Right atrium auricular region (tissue), 2 donors: ENCODE results near the gene AFF1. TPM values are rescaled to one million over a fixed set of nuclear protein-coding genes. Genes with fewer than 3 reads are reported as not detected.
A peak's percentile ranks its signal among the peaks of the same experiment; 100 is the strongest.

Experiments used
- DNase-seq: peaks from one replicate; pipeline ENCODE4 v3.0.0-alpha.2; 2019; ENCODE audit warnings: low spot score
- H3K27ac ChIP-seq, 2 donors: fragments of 200-600 bp; sonication (generic); 1 replicate in 1 of 2; 2 replicates in 1 of 2; pipeline ENCODE4 v1.5.1; 2016 to 2019
- H3K27me3 ChIP-seq, 2 donors: fragments of 200-600 bp; sonication (generic); one replicate each; pipeline versions ENCODE4 v1.5.1 to v1.6.0; 2017 to 2019
- H3K36me3 ChIP-seq: fragments of 200-600 bp; sonication (generic); one replicate; pipeline ENCODE4 v1.5.1; 2016
- H3K4me1 ChIP-seq, 2 donors: fragments of 200-600 bp; sonication (generic); one replicate each; pipeline versions ENCODE4 v1.5.1 to v1.6.0; 2017 to 2019
- H3K4me3 ChIP-seq, 2 donors: fragments of 200-600 bp; sonication (generic); 1 replicate in 1 of 2; 2 replicates in 1 of 2; pipeline ENCODE4 v1.5.1; 2017 to 2019; ENCODE audit warnings: mild to moderate bottlenecking in 1 of 2, moderate library complexity in 1 of 2
- H3K9me3 ChIP-seq, 2 donors: fragments of 200-600 bp; sonication (generic); one replicate each; pipeline ENCODE4 v1.5.1; 2019
- CTCF ChIP-seq, 2 donors: fragments of 200-600 bp; sonication (generic); IDR thresholded peaks; one replicate each; pipeline ENCODE4 v1.5.1; 2019; ENCODE audit warnings: antibody characterized with exemption in 2 of 2
- total RNA-seq, 2 donors: library from RNA; depleted of rRNA; stranded (reverse); fragments of >200 nt; gene quantifications; one replicate each; pipeline ENCODE4 v1.1.0, GENCODE V29; 2016

The AFF1 gene
- total RNA-seq, 2 donors from 2014 or later, result 59.2 to 73.5 TPM

DNA sequence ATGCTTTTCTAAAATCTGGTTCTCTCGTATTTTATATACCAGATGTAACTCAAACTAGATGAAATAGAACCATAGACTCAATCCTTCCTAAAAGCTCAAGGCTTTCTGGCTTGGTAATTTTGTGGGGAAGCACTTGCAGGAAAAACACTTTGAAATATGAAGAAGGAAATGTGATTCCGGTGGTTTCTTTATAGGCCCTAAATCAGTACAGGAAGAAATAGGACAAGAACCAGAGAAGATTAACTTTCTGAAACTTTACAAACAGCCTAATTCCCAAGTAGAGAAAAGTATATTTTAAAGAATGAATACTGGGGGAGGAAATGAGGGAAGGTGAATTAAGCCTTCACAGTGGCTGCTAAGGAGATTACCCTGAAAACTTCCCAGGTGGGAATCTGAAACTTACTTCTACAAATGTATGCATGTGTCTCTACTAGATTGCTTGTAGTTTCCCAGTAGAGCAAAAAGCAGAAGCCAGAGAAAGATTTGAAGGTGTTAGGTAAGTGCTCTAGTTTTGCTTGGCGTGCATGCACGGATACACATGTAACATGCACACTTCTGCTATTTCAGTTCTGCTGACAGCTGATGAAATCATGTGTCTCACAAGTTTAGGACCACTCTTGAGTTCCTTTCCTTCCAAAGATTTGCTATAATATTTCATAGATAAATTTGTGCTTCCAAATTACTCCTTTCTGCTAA is 92.1 kb downstream of the AFF1 start:
- no peak for DNase-seq
- H3K9me3 ChIP-seq, result no peaks in the 10 kb centered on the region
- no peaks in the 10 kb centered on the region for H3K27me3 ChIP-seq
- peaks cover 0 to 96% of the 10 kb centered on the region in 2 donors for H3K4me1 ChIP-seq
- no peaks in the 10 kb centered on the region for H3K36me3 ChIP-seq
- no peak for TF ChIP-seq CTCF (IDR thresholded peaks at IDR 0.05)
- no peak overlapping the region for H3K4me3 ChIP-seq
- H3K27ac ChIP-seq, result peak overlapping the region; percentile 78 to 91

DNA sequence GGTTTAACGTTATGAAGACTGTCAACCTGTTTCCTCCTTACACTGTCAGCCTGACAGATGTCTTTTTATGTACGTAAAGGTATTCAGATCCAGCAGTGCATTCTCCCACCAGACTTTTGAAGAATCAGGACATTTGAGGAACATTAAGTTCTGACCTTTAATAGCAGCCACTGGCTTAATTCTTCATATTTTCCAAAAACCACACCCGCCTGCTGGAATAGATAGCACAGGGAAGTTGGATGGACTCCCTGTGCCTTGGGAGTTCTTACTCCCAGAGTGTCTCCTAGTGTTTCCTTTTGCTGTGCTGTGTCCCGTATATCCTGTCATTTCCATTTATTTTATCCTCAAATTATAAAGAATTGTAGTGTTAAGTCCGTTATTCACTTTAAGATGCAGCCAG is 94.5 kb downstream of the AFF1 start:
- no peak for DNase-seq

GRCh38 chr4:87030124-87030523 is 95.3 kb downstream of the AFF1 start:
- Histone ChIP-seq H3K4me3 (no peak overlapping the region), H3K27ac (peak overlapping the region; percentile 78 to 91), H3K4me1 (peaks cover 0 to 100% of the 10 kb centered on the region in 2 donors), H3K27me3 (no peaks in the 10 kb centered on the region), H3K9me3 (no peaks in the 10 kb centered on the region), H3K36me3 (no peaks in the 10 kb centered on the region)
- DNase-seq, result no peak
- TF ChIP-seq CTCF (IDR thresholded peaks at IDR 0.05), result no peak

More for the DNA sequence above, 94.5 kb downstream of the AFF1 start:
- Histone ChIP-seq H3K27ac (peak overlapping the region; percentile 78 to 91), H3K4me3 (no peak overlapping the region), H3K9me3 (no peaks in the 10 kb centered on the region), H3K36me3 (no peaks in the 10 kb centered on the region), H3K4me1 (peaks cover 0 to 100% of the 10 kb centered on the region in 2 donors), H3K27me3 (no peaks in the 10 kb centered on the region)
- TF ChIP-seq CTCF (IDR thresholded peaks at IDR 0.05), result no peak

GRCh38 chr4:87030755-87031441 is 96.1 kb downstream of the AFF1 start:
- Histone ChIP-seq H3K27ac (peak overlapping the region; percentile 78 to 91), H3K9me3 (no peaks in the 10 kb centered on the region), H3K27me3 (no peaks in the 10 kb centered on the region), H3K4me1 (peaks cover 0 to 100% of the 10 kb centered on the region in 2 donors), H3K4me3 (no peak overlapping the region), H3K36me3 (no peaks in the 10 kb centered on the region)
- DNase-seq, result no peak
- no peak for TF ChIP-seq CTCF (IDR thresholded peaks at IDR 0.05)

DNA sequence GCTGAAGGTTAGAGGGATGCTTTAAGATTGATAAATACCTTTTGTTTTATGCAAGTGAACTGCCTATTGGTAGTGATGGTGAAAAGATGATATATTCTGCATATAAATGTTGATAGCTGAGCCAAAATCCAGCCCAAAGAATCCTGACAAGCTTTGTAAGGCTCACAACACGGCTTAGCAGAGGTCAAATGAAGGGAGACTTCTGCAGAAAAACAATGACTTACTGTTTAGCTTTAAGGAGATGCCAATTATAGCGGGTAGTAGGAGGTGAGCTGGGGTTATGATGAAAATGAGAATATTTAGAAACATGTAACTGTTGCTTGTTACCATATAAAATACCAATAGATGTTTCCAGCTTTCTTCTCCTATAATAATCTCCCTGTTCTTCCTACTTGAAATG is 97.1 kb downstream of the AFF1 start:
- no peak for TF ChIP-seq CTCF (IDR thresholded peaks at IDR 0.05)
- no peak for DNase-seq
- no peaks in the 10 kb centered on the region for H3K9me3 ChIP-seq
- peak overlapping the region; percentile 78 to 91 for H3K27ac ChIP-seq
- H3K27me3 ChIP-seq, result no peaks in the 10 kb centered on the region
- H3K4me1 ChIP-seq, result peaks cover 0 to 100% of the 10 kb centered on the region in 2 donors
- H3K4me3 ChIP-seq, result peak overlapping the region in 1 of 2 donors; percentile 14
- H3K36me3 ChIP-seq, result no peaks in the 10 kb centered on the region
